ENCODE data around the gene SERPINA9.
"Not testable (repeated sequence)": the region's sequence is repeated elsewhere in the genome, so short reads cannot be mapped to it uniquely, and the experiment has no call there.

Gene SERPINA9

DNA sequence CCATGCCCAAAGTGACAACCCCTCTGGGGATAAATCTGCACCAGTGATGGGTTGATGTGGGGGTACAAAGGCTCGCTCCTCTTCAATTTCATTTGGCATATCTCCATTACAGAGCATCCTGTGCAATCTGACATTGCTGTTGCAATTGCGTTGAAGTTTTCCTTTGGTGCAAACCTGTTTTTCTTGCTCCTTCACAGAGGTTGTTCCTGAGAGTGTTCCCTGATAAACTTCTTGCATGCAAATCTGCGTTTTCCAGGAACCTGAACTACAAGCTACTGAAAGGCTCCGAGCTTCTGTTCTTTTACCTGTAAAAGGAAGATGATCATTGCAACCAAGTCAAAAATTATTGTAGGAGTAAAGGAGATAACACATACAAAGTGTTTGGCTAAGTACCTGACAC lies 49.5 kb downstream of the SERPINA9 start:
- no peak for DNase-seq (ENCODE audit: low read depth)

DNA sequence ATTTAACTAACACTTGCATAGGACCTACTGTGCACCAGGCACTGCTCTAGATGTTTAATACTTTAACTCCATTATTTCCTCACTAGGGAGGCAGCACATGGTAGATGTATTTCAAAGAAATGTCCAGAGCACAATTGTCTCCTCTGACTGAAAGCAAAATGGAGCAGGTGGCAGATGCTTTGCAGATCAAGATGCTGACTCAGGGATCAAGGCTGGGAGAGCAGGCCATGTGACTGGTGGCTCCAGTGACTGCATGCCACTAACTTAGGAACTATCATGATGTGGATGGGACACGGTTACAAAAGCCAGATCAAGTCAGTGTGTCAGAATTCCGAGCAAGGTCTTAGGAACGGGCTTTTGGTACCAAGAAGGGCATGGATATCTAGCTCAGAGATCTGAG lies 51.6 kb downstream of the SERPINA9 start:
- no peak for DNase-seq (ENCODE audit: low read depth)

DNA sequence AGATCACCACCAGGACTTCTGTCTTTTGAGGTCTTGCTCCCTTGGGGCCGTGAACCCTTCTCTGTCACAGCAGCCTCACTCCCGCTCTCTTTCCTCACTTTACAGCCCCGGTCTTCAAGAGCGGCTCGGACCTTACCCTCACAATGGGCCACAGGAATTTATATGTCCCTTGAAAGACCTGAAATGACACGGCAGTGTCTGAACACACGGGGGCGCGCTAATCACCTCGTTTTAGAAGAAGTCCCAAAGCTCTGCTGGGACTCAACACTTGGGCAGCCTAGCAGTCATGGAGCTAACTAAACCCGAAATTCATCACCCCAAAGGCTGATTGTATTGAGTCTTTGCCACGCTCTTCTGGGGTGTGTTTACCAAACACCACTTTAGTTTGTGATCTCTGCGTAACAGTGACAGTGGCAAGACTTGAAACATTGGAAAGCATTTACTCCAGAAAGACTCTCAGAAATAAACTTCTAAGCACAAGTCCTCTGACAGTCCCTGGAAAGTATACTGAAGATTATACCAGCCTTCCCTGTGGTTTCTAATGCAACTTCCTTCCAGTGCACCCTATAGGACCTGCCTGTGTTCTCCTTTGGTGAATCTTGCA lies 52.4 kb downstream of the SERPINA9 start:
- peak; percentile 69 for DNase-seq (ENCODE audit: low read depth)

DNA sequence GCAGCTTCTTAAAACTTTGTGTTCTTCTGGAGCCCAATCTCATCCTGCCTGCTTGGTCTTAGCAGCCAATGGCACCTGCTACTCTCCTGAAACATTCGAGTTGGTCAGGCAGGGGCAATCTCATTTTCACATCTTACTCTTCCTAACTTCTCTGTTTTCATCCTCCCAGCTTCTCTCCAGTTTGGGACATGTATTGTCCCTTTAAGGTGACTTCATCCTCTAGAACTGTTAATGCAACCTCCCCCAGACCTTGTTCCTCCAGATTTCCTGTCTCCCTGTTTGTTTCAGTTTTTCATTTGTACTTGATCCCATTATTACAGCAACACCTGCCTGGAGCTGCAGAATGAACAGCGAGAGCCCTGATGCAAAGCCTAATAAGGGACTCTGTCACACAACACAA lies 54.7 kb downstream of the SERPINA9 start:
- DNase-seq (ENCODE audit: low read depth), result no peak

DNA sequence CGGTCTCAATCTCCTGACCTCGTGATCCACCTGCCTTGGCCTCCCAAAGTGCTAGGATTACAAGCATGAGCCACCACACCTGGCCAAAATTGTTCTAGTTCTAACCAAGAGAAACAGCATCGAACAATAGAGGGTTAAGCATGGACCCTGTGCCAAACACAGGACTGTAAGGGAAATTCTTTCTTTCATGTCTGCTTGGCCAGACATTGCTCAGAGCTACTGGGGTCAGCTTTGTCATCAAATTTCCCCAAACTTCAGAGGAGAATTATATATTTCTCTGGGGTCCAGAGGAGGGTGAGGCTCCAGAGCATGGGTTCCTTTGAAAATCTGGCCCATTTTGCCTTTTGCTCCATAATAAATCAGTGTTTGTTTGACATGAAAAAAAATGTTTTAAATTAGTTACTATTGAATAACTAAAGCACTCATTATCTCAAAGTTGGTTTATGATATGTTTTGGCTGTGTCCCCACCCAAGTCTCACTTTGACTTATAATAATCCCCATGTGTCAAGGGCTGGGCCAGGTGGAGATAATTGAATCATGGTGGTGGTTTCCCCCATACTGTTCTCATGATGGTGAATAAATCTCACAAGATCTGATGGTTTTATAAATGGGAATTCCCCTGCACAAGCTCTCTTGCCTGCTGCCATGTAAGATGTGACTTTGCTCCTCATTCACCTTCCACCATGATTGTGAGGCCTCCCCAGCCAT lies 58.3 kb downstream of the SERPINA9 start:
- DNase-seq (ENCODE audit: low read depth), result not testable (repeated sequence)

Measured in iris pigment epithelial cell (primary cell).